Immature natural killer cell (primary cell): Measurements from ENCODE around the gene CENPF. TPM values are rescaled to one million over a fixed set of nuclear protein-coding genes. Genes with fewer than 3 reads are reported as not detected.
A peak's percentile ranks its signal among the peaks of the same experiment; 100 is the strongest.
"Not testable (repeated sequence)": the region's sequence is repeated elsewhere in the genome, so short reads cannot be mapped to it uniquely, and the experiment has no call there.

Experiments
- DNase-seq, 3 donors: peaks; one replicate each; pipeline ENCODE4 v3.0.0; 2022; ENCODE audit warnings: mixed read lengths in 1 of 3
- H3K27ac Mint-ChIP-seq, 6 donors: one replicate each; pipeline ENCODE4 v1.8.0; 2020; ENCODE audit warnings: mixed read lengths in 6 of 6, mild to moderate bottlenecking in 5 of 6, inconsistent platforms in 4 of 6, moderate library complexity in 3 of 6
- H3K27me3 Mint-ChIP-seq, 3 donors: one replicate each; pipeline ENCODE4 v1.8.0; 2020 to 2021; ENCODE audit warnings: low read depth in 3 of 3, mild to moderate bottlenecking in 3 of 3, mixed read lengths in 3 of 3, moderate library complexity in 3 of 3, inconsistent platforms in 1 of 3
- H3K36me3 Mint-ChIP-seq, 3 donors: one replicate each; pipeline ENCODE4 v1.8.0; 2020; ENCODE audit warnings: mixed read lengths in 3 of 3, inconsistent platforms in 2 of 3, mild to moderate bottlenecking in 2 of 3
- H3K4me1 Mint-ChIP-seq, 2 donors: one replicate each; pipeline ENCODE4 v1.8.0; 2020; ENCODE audit warnings: inconsistent platforms in 2 of 2, mild to moderate bottlenecking in 2 of 2, mixed read lengths in 2 of 2, moderate library complexity in 1 of 2
- H3K4me3 Mint-ChIP-seq, 5 donors: one replicate each; pipeline ENCODE4 v1.8.0; 2020; ENCODE audit warnings: mild to moderate bottlenecking in 5 of 5, mixed read lengths in 5 of 5, inconsistent platforms in 3 of 5, moderate library complexity in 3 of 5
- H3K9me3 Mint-ChIP-seq, 6 donors: one replicate each; pipeline ENCODE4 v1.8.0; 2020; ENCODE audit warnings: mild to moderate bottlenecking in 6 of 6, mixed read lengths in 6 of 6, inconsistent platforms in 4 of 6, moderate library complexity in 3 of 6
- polyA plus RNA-seq, 3 donors: library from polyadenylated mRNA; unstranded; fragments of 300-500 nt; fragmentation: Illumina TruSeq; gene quantifications; one replicate each; pipeline ENCODE4 v1.2.3, GENCODE V29; 2021

CENPF gene
- polyA plus RNA-seq, 3 donors from 2014 or later: 3.4 TPM; not detected in 2

GRCh38 chr1:214666674-214667073 lies 63.7 kb downstream of the CENPF start:
- H3K4me1 Mint-ChIP-seq: no peaks in the 10 kb centered on the region
- no peaks in the 10 kb centered on the region for H3K9me3 Mint-ChIP-seq
- no peaks in the 10 kb centered on the region for H3K27me3 Mint-ChIP-seq
- H3K4me3 Mint-ChIP-seq: no peak overlapping the region
- no peak overlapping the region for H3K27ac Mint-ChIP-seq
- H3K36me3 Mint-ChIP-seq: peaks cover 0 to 34% (median 9%) of the 10 kb centered on the region in 3 donors
- DNase-seq: no peak

GRCh38 chr1:214670098-214670497 lies 67.1 kb downstream of the CENPF start:
- Mint-ChIP-seq H3K36me3 (peaks cover 8 to 23% (median 9%) of the 10 kb centered on the region in 3 donors), H3K4me3 (no peak overlapping the region), H3K4me1 (no peaks in the 10 kb centered on the region), H3K27ac (no peak overlapping the region), H3K9me3 (no peaks in the 10 kb centered on the region), H3K27me3 (peaks cover 0 to 1% (median 0%) of the 10 kb centered on the region in 3 donors)
- no peak for DNase-seq

- H3K27me3 Mint-ChIP-seq, H3K4me1 Mint-ChIP-seq, H3K9me3 Mint-ChIP-seq, H3K27ac Mint-ChIP-seq, H3K36me3 Mint-ChIP-seq, H3K4me3 Mint-ChIP-seq, DNase-seq: not testable (repeated sequence)
Measured at GRCh38 chr1:214673029-214673428, 70.0 kb downstream of the CENPF start.

GRCh38 chr1:214673576-214673975 lies 70.6 kb downstream of the CENPF start:
- DNase-seq: no peak
- H3K4me1 Mint-ChIP-seq: no peaks in the 10 kb centered on the region
- peaks cover 7 to 9% (median 8%) of the 10 kb centered on the region in 3 donors for H3K36me3 Mint-ChIP-seq
- peak overlapping the region in 1 of 5 donors; percentile 19 for H3K4me3 Mint-ChIP-seq
- no peak overlapping the region for H3K27ac Mint-ChIP-seq
- H3K27me3 Mint-ChIP-seq: peaks cover 0 to 1% (median 0%) of the 10 kb centered on the region in 3 donors
- peaks cover 0 to 4% (median 0%) of the 10 kb centered on the region in 6 donors for H3K9me3 Mint-ChIP-seq

- H3K27ac Mint-ChIP-seq, DNase-seq, H3K36me3 Mint-ChIP-seq, H3K4me1 Mint-ChIP-seq, H3K9me3 Mint-ChIP-seq, H3K4me3 Mint-ChIP-seq, H3K27me3 Mint-ChIP-seq: not testable (repeated sequence)
Measured at GRCh38 chr1:214675524-214675923, 72.5 kb downstream of the CENPF start.

- Mint-ChIP-seq H3K36me3 (peaks cover 3 to 9% (median 7%) of the 10 kb centered on the region in 3 donors), H3K4me1 (no peaks in the 10 kb centered on the region), H3K27me3 (peaks cover 0 to 2% (median 1%) of the 10 kb centered on the region in 3 donors), H3K9me3 (peaks cover 0 to 4% (median 0%) of the 10 kb centered on the region in 6 donors), H3K27ac (no peak overlapping the region), H3K4me3 (no peak overlapping the region)
- DNase-seq: no peak
Measured at GRCh38 chr1:214676747-214677146, 73.8 kb downstream of the CENPF start.

GRCh38 chr1:214677945-214678344 lies 75.0 kb downstream of the CENPF start:
- H3K4me3 Mint-ChIP-seq: no peak overlapping the region
- DNase-seq: no peak
- H3K27me3 Mint-ChIP-seq: peaks cover 1 to 2% (median 2%) of the 10 kb centered on the region in 3 donors
- no peaks in the 10 kb centered on the region for H3K4me1 Mint-ChIP-seq
- no peak overlapping the region for H3K27ac Mint-ChIP-seq
- peaks cover 0 to 4% (median 0%) of the 10 kb centered on the region in 6 donors for H3K9me3 Mint-ChIP-seq
- peaks cover 0 to 7% (median 0%) of the 10 kb centered on the region in 3 donors for H3K36me3 Mint-ChIP-seq

- peaks cover 0 to 7% (median 0%) of the 10 kb centered on the region in 3 donors for H3K36me3 Mint-ChIP-seq
- peaks cover 1 to 2% (median 2%) of the 10 kb centered on the region in 3 donors for H3K27me3 Mint-ChIP-seq
- no peak overlapping the region for H3K4me3 Mint-ChIP-seq
- no peaks in the 10 kb centered on the region for H3K4me1 Mint-ChIP-seq
- H3K27ac Mint-ChIP-seq: no peak overlapping the region
- H3K9me3 Mint-ChIP-seq: peaks cover 0 to 4% (median 0%) of the 10 kb centered on the region in 6 donors
- DNase-seq: no peak
Measured at GRCh38 chr1:214678386-214678785, 75.4 kb downstream of the CENPF start.

GRCh38 chr1:214683621-214684020 lies 80.6 kb downstream of the CENPF start:
- no peak for DNase-seq
- Mint-ChIP-seq H3K4me3 (no peak overlapping the region), H3K9me3 (peaks cover 0 to 3% (median under 1%) of the 10 kb centered on the region in 6 donors), H3K4me1 (no peaks in the 10 kb centered on the region), H3K27me3 (peaks cover 2 to 4% (median 2%) of the 10 kb centered on the region in 3 donors), H3K27ac (no peak overlapping the region), H3K36me3 (no peaks in the 10 kb centered on the region)

- no peak overlapping the region for H3K27ac Mint-ChIP-seq
- no peak for DNase-seq
- peaks cover 1 to 4% (median 2%) of the 10 kb centered on the region in 3 donors for H3K27me3 Mint-ChIP-seq
- no peaks in the 10 kb centered on the region for H3K36me3 Mint-ChIP-seq
- H3K4me3 Mint-ChIP-seq: no peak overlapping the region
- H3K9me3 Mint-ChIP-seq: peaks cover 0 to 3% (median under 1%) of the 10 kb centered on the region in 6 donors
- H3K4me1 Mint-ChIP-seq: no peaks in the 10 kb centered on the region
Measured at GRCh38 chr1:214685906-214686305, 82.9 kb downstream of the CENPF start.

GRCh38 chr1:214686497-214686896 lies 83.5 kb downstream of the CENPF start:
- no peak overlapping the region for H3K27ac Mint-ChIP-seq
- H3K36me3 Mint-ChIP-seq: no peaks in the 10 kb centered on the region
- H3K9me3 Mint-ChIP-seq: peaks cover 0 to 3% (median under 1%) of the 10 kb centered on the region in 6 donors
- DNase-seq: no peak
- peaks cover 0 to 4% (median 2%) of the 10 kb centered on the region in 3 donors for H3K27me3 Mint-ChIP-seq
- no peak overlapping the region for H3K4me3 Mint-ChIP-seq
- H3K4me1 Mint-ChIP-seq: no peaks in the 10 kb centered on the region

GRCh38 chr1:214688891-214689290 lies 85.9 kb downstream of the CENPF start:
- H3K36me3 Mint-ChIP-seq: no peaks in the 10 kb centered on the region
- H3K4me3 Mint-ChIP-seq: no peak overlapping the region
- no peak overlapping the region for H3K27ac Mint-ChIP-seq
- no peaks in the 10 kb centered on the region for H3K4me1 Mint-ChIP-seq
- DNase-seq: no peak
- peaks cover 0 to 6% (median 2%) of the 10 kb centered on the region in 3 donors for H3K27me3 Mint-ChIP-seq
- H3K9me3 Mint-ChIP-seq: peaks cover 0 to 3% (median 0%) of the 10 kb centered on the region in 6 donors

GRCh38 chr1:214694769-214695168 lies 91.8 kb downstream of the CENPF start:
- Mint-ChIP-seq H3K4me1 (no peaks in the 10 kb centered on the region), H3K9me3 (peaks cover 0 to 11% (median 0%) of the 10 kb centered on the region in 6 donors)

GRCh38 chr1:214698559-214698958 lies 95.6 kb downstream of the CENPF start:
- Mint-ChIP-seq H3K9me3 (peaks cover 0 to 11% (median 0%) of the 10 kb centered on the region in 6 donors), H3K27ac (no peak overlapping the region), H3K4me3 (no peak overlapping the region), H3K36me3 (peaks cover 0 to 3% (median 0%) of the 10 kb centered on the region in 3 donors), H3K27me3 (no peaks in the 10 kb centered on the region), H3K4me1 (no peaks in the 10 kb centered on the region)
- no peak for DNase-seq

More at GRCh38 chr1:214694769-214695168, 91.8 kb downstream of the CENPF start:
- peaks cover 0 to 2% (median 2%) of the 10 kb centered on the region in 3 donors for H3K27me3 Mint-ChIP-seq
- DNase-seq: no peak
- no peak overlapping the region for H3K4me3 Mint-ChIP-seq
- no peak overlapping the region for H3K27ac Mint-ChIP-seq
- no peaks in the 10 kb centered on the region for H3K36me3 Mint-ChIP-seq

GRCh38 chr1:214700437-214700836 lies 97.4 kb downstream of the CENPF start:
- H3K9me3 Mint-ChIP-seq: peaks cover 2 to 23% (median 7%) of the 10 kb centered on the region in 6 donors
- no peak overlapping the region for H3K4me3 Mint-ChIP-seq
- no peaks in the 10 kb centered on the region for H3K4me1 Mint-ChIP-seq
- no peak for DNase-seq
- H3K27me3 Mint-ChIP-seq: peaks cover 0 to 5% (median 0%) of the 10 kb centered on the region in 3 donors
- H3K27ac Mint-ChIP-seq: no peak overlapping the region
- H3K36me3 Mint-ChIP-seq: peaks cover 0 to 3% (median 0%) of the 10 kb centered on the region in 3 donors
